ENCODE results near the gene PIK3CB.
"Not testable (repeated sequence)": the region's sequence is repeated elsewhere in the genome, so short reads cannot be mapped to it uniquely, and the experiment has no call there.

PIK3CB gene

GRCh38 chr3:138799822-138800221 is 34.9 kb downstream of the PIK3CB start:
- TF ChIP-seq ZFX (IDR thresholded peaks at IDR 0.05) (no peak), CTCF (conservative IDR thresholded peaks at IDR 0.05) (no peak)
- no peak overlapping the region for H3K27ac ChIP-seq

- TF ChIP-seq ZFX (IDR thresholded peaks at IDR 0.05) (no peak), CTCF (conservative IDR thresholded peaks at IDR 0.05) (no peak)
- H3K27ac ChIP-seq: no peak overlapping the region
Observed at GRCh38 chr3:138797508-138798038, 37.2 kb downstream of the PIK3CB start.

- no peak for TF ChIP-seq ZFX (IDR thresholded peaks at IDR 0.05)
- no peak for TF ChIP-seq CTCF (conservative IDR thresholded peaks at IDR 0.05)
- H3K27ac ChIP-seq: no peak overlapping the region
Observed at GRCh38 chr3:138796761-138797160, 38.0 kb downstream of the PIK3CB start.

- no peak overlapping the region for H3K27ac ChIP-seq
Observed at GRCh38 chr3:138786788-138787271, 47.9 kb downstream of the PIK3CB start.

GRCh38 chr3:138785951-138786350 is 48.8 kb downstream of the PIK3CB start:
- TF ChIP-seq CTCF (conservative IDR thresholded peaks at IDR 0.05) (no peak), ZFX (IDR thresholded peaks at IDR 0.05) (no peak)
- no peak overlapping the region for H3K27ac ChIP-seq

More at GRCh38 chr3:138786788-138787271, 47.9 kb downstream of the PIK3CB start:
- TF ChIP-seq ZFX (IDR thresholded peaks at IDR 0.05) (no peak), CTCF (conservative IDR thresholded peaks at IDR 0.05) (no peak)

GRCh38 chr3:138785362-138785857 is 49.3 kb downstream of the PIK3CB start:
- H3K27ac ChIP-seq: not testable (repeated sequence)

GRCh38 chr3:138782755-138783154 is 52.0 kb downstream of the PIK3CB start:
- H3K27ac ChIP-seq: no peak overlapping the region
- TF ChIP-seq ZFX (IDR thresholded peaks at IDR 0.05) (no peak), CTCF (conservative IDR thresholded peaks at IDR 0.05) (no peak)

- H3K27ac ChIP-seq: no peak overlapping the region
Observed at GRCh38 chr3:138781012-138781470, 53.7 kb downstream of the PIK3CB start.

More at GRCh38 chr3:138781012-138781470, 53.7 kb downstream of the PIK3CB start:
- TF ChIP-seq ZFX (IDR thresholded peaks at IDR 0.05) (no peak), CTCF (conservative IDR thresholded peaks at IDR 0.05) (no peak)
